HepG2 (cell line): ENCODE results near the gene RPL36AL. TPM values are rescaled to one million over a fixed set of nuclear protein-coding genes. Genes with fewer than 3 reads are reported as not detected.

Experiments
- CBX5 ChIP-seq: sonication (generic); formaldehyde crosslinking; IDR thresholded peaks from 2 replicates; pipeline ENCODE4 v1.4.0; 2020; ENCODE audit warnings: missing genetic modification reagents, borderline replicate concordance
- HOXA3 ChIP-seq: sonication (generic); formaldehyde crosslinking; IDR thresholded peaks from 2 replicates; pipeline ENCODE4 v1.5.0; 2020; ENCODE audit warnings: missing genetic modification reagents
- PBX3 ChIP-seq: sonication (generic); formaldehyde crosslinking; IDR thresholded peaks from 2 replicates; pipeline ENCODE4 v1.8.1; 2023; ENCODE audit warnings: missing genetic modification reagents, inconsistent platforms, borderline replicate concordance
- PHF8 ChIP-seq: sonication (generic); formaldehyde crosslinking; IDR thresholded peaks from 2 replicates; pipeline ENCODE4 v1.5.0; 2020; ENCODE audit warnings: missing genetic modification reagents
- SAFB2 ChIP-seq: sonication (generic); formaldehyde crosslinking; IDR thresholded peaks from 2 replicates; pipeline ENCODE4 v1.5.1; 2020; ENCODE audit warnings: missing genetic modification reagents, low read depth, mild to moderate bottlenecking, borderline replicate concordance
- SP2 ChIP-seq: sonication (generic); formaldehyde crosslinking; IDR thresholded peaks from 2 replicates; pipeline ENCODE4 v1.5.1; 2020; ENCODE audit warnings: mild to moderate bottlenecking, missing genetic modification reagents
- TBX2 ChIP-seq: sonication (generic); formaldehyde crosslinking; IDR thresholded peaks from 2 replicates; pipeline ENCODE4 v1.5.0; 2020; ENCODE audit warnings: missing genetic modification reagents, mild to moderate bottlenecking, borderline replicate concordance
- TGIF2 ChIP-seq: IDR thresholded peaks from 2 replicates; pipeline ENCODE4 v1.6.1; 2016; ENCODE audit warnings: control low read depth, missing compliant biosample characterization
- ZNF235 ChIP-seq: sonication (generic); formaldehyde crosslinking; IDR thresholded peaks from 2 replicates; pipeline ENCODE4 v1.8.1; 2023; ENCODE audit warnings: mild to moderate bottlenecking, missing genetic modification reagents, borderline replicate concordance
- ZNF260 ChIP-seq: sonication (generic); formaldehyde crosslinking; IDR thresholded peaks from 2 replicates; pipeline ENCODE4 v1.4.0; 2020; ENCODE audit warnings: missing genetic modification reagents, low read depth, mild to moderate bottlenecking, borderline replicate concordance
- ZNF354B ChIP-seq: sonication (generic); formaldehyde crosslinking; IDR thresholded peaks from 2 replicates; pipeline ENCODE4 v1.8.0; 2022; ENCODE audit warnings: mild to moderate bottlenecking, missing genetic modification reagents
- ZNF563 ChIP-seq: sonication (generic); formaldehyde crosslinking; IDR thresholded peaks from 2 replicates; pipeline ENCODE4 v1.8.0; 2022; ENCODE audit warnings: mild to moderate bottlenecking, moderate library complexity, missing genetic modification reagents
- ZNF720 ChIP-seq: sonication (generic); formaldehyde crosslinking; IDR thresholded peaks from 2 replicates; pipeline ENCODE4 v1.4.0; 2020; ENCODE audit warnings: missing genetic modification reagents
- ZNF788 ChIP-seq: sonication (generic); formaldehyde crosslinking; IDR thresholded peaks from 2 replicates; pipeline ENCODE4 v1.5.0; 2020; ENCODE audit warnings: mild to moderate bottlenecking, missing genetic modification reagents, borderline replicate concordance
- ZNF800 ChIP-seq: sonication (generic); formaldehyde crosslinking; IDR thresholded peaks from 2 replicates; pipeline ENCODE4 v1.4.0; 2020; ENCODE audit warnings: missing genetic modification reagents
- ZZZ3 ChIP-seq: sonication (generic); formaldehyde crosslinking; IDR thresholded peaks from 2 replicates; pipeline ENCODE4 v1.4.0; 2020; ENCODE audit warnings: missing genetic modification reagents, mild to moderate bottlenecking, borderline replicate concordance
- polyA plus RNA-seq, 8 experiments: library from polyadenylated mRNA; depleted of rRNA in 3 of 8; stranded (reverse) in 7 of 8; unstranded in 1 of 8; fragments of >200 nt; fragmentation: Illumina TruSeq in 4 of 8; extraction: Trizol in 4 of 8; gene quantifications; 2 replicates each; pipeline versions ENCODE4 v1.2.1 to v1.2.3, GENCODE V29; 2011 to 2016; ENCODE audit warnings: low read depth in 4 of 8, missing spikeins in 1 of 8, mixed read lengths in 1 of 8; ENCODE audit not compliant: insufficient read depth in 1 of 8
- total RNA-seq, 5 experiments: library from RNA; depleted of rRNA; stranded (reverse); fragments of >200 nt; fragmentation: Illumina TruSeq; extraction: Trizol; gene quantifications; 2 replicates each; pipeline ENCODE4 v1.2.3, GENCODE V29; 2016; ENCODE audit warnings: low read depth in 1 of 5
- TF ChIP-seq, protein P1 (sequence below): sonication (generic); formaldehyde crosslinking; IDR thresholded peaks from 2 replicates; pipeline ENCODE4 v1.5.0; 2020; ENCODE audit warnings: missing genetic modification reagents
- TF ChIP-seq, protein P2 (sequence below): sonication (generic); formaldehyde crosslinking; IDR thresholded peaks from 2 replicates; pipeline ENCODE4 v1.9.0; 2021; ENCODE audit warnings: mild to moderate bottlenecking, missing genetic modification reagents

The RPL36AL gene
- total and polyA plus RNA-seq, 2 of the 13 experiments (the other 11 are each of a cell fraction or from before 2014, with no cell fraction given): 90.0 to 294 TPM

- TF ChIP-seq SAFB2 (CRISPR knock-in tag) (no peak), ZNF788 (0 out of 2 replicates have a peak, but pooled peaks have one; percentile 43), PBX3 (CRISPR knock-in tag) (0 out of 2 replicates have a peak, but pooled peaks have one; percentile 22), SP2 (peak; percentile 50; the same call in 1 of the 2 replicates), ZNF235 (CRISPR knock-in tag) (no peak), TBX2 (CRISPR knock-in tag) (peak; percentile 77), ZNF563 (peak; percentile 79), TGIF2 (CRISPR knock-in tag) (0 out of 2 replicates have a peak, but pooled peaks have one; percentile 35), ZNF354B (CRISPR knock-in tag) (peak; percentile 53; the same call in 1 of the 2 replicates), ZZZ3 (CRISPR knock-in tag) (0 out of 2 replicates have a peak, but pooled peaks have one; percentile 42), ZNF720 (CRISPR knock-in tag) (no peak), HOXA3 (CRISPR knock-in tag) (peak; percentile 0; the same call in 1 of the 2 replicates), PHF8 (CRISPR knock-in tag) (peak; percentile 49; the same call in 1 of the 2 replicates), ZNF800 (CRISPR knock-in tag) (peak; percentile 56), CBX5 (no peak), ZNF260 (no peak)
- TF ChIP-seq, protein P1, sequence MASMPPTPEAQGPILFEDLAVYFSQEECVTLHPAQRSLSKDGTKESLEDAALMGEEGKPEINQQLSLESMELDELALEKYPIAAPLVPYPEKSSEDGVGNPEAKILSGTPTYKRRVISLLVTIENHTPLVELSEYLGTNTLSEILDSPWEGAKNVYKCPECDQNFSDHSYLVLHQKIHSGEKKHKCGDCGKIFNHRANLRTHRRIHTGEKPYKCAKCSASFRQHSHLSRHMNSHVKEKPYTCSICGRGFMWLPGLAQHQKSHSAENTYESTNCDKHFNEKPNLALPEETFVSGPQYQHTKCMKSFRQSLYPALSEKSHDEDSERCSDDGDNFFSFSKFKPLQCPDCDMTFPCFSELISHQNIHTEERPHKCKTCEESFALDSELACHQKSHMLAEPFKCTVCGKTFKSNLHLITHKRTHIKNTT (CRISPR knock-in tag): no peak
- TF ChIP-seq, protein P2, sequence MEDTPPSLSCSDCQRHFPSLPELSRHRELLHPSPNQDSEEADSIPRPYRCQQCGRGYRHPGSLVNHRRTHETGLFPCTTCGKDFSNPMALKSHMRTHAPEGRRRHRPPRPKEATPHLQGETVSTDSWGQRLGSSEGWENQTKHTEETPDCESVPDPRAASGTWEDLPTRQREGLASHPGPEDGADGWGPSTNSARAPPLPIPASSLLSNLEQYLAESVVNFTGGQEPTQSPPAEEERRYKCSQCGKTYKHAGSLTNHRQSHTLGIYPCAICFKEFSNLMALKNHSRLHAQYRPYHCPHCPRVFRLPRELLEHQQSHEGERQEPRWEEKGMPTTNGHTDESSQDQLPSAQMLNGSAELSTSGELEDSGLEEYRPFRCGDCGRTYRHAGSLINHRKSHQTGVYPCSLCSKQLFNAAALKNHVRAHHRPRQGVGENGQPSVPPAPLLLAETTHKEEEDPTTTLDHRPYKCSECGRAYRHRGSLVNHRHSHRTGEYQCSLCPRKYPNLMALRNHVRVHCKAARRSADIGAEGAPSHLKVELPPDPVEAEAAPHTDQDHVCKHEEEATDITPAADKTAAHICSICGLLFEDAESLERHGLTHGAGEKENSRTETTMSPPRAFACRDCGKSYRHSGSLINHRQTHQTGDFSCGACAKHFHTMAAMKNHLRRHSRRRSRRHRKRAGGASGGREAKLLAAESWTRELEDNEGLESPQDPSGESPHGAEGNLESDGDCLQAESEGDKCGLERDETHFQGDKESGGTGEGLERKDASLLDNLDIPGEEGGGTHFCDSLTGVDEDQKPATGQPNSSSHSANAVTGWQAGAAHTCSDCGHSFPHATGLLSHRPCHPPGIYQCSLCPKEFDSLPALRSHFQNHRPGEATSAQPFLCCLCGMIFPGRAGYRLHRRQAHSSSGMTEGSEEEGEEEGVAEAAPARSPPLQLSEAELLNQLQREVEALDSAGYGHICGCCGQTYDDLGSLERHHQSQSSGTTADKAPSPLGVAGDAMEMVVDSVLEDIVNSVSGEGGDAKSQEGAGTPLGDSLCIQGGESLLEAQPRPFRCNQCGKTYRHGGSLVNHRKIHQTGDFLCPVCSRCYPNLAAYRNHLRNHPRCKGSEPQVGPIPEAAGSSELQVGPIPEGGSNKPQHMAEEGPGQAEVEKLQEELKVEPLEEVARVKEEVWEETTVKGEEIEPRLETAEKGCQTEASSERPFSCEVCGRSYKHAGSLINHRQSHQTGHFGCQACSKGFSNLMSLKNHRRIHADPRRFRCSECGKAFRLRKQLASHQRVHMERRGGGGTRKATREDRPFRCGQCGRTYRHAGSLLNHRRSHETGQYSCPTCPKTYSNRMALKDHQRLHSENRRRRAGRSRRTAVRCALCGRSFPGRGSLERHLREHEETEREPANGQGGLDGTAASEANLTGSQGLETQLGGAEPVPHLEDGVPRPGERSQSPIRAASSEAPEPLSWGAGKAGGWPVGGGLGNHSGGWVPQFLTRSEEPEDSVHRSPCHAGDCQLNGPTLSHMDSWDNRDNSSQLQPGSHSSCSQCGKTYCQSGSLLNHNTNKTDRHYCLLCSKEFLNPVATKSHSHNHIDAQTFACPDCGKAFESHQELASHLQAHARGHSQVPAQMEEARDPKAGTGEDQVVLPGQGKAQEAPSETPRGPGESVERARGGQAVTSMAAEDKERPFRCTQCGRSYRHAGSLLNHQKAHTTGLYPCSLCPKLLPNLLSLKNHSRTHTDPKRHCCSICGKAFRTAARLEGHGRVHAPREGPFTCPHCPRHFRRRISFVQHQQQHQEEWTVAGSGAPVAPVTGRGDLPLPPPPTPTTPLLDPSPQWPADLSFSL: peak; percentile 59; the same call in 1 of the 2 replicates
Observed at GRCh38 chr14:49634547-49635334, 14.3 kb upstream of the RPL36AL start, which contains the start of gene DNAAF2 (continued).
